Measurements from ENCODE around the gene PCYT2. TPM values are rescaled to one million over a fixed set of nuclear protein-coding genes. Genes with fewer than 3 reads are reported as not detected.

PCYT2 gene
- total and polyA plus RNA-seq, 9 of the 15 experiments (the other 6 are each of a cell fraction or from before 2014, with no cell fraction given), result 0.92 to 134 (median 82.5) TPM

DNA sequence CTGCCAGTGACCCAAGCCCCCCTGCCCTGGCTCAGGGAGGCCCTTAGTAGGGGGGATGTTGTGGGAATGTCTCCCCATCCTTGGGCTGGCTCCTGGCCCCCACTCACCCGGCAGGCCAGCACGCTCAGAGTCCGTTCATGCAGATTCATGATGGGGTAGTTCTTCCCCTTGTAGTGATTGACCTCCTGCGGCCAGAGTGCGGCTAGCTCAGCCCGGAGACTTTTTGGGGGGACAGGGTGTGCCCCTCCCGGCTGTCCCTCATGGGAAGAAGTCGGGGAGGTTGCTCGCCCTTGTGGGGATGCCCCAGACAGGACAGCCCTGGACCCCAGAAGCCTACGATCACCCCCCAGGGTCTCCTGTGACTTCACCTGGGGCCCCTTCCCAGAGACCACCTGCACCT lies 5.2 kb downstream of the PCYT2 start:
- Histone ChIP-seq H3K27me3 (ENCODE audit: control insufficient read depth in 2 of 2, insufficient read depth in 2 of 2, low read length in 2 of 2) (no peaks in the 10 kb centered on the region), H3K4me3 (no peak overlapping the region), H3K79me2 (ENCODE audit: control insufficient read depth, insufficient read depth, low read length) (peaks cover 21% of the 10 kb centered on the region), H3K4me2 (ENCODE audit: insufficient read depth, low read length) (no peak overlapping the region), H3K4me1 (replicated peaks in 1 of 2; ENCODE audit: control insufficient read depth in 2 of 2, insufficient read depth in 2 of 2, low read length in 2 of 2) (peaks cover 20 to 98% of the 10 kb centered on the region in 2 experiments), H4K20me1 (replicated peaks; ENCODE audit: control insufficient read depth, insufficient read depth, low read length) (no peaks in the 10 kb centered on the region; the same call in 1 of the 2 replicates), H3K9ac (ENCODE audit: insufficient read depth in 1 of 2, low read depth in 2 of 2, low read length in 2 of 2) (peak overlapping the region in 1 of 2 experiments; percentile 43; a peak in 1 of 4 replicates), H3K9me3 (replicated peaks; ENCODE audit: control insufficient read depth, insufficient read depth, low read depth, low read length) (no peaks in the 10 kb centered on the region), H3K27ac (ENCODE audit: extremely low read depth, low read depth, low read length) (no peak overlapping the region), H3K36me3 (ENCODE audit: control insufficient read depth, insufficient read depth, low read length) (peaks cover 67% of the 10 kb centered on the region; the same call in 2 of the 3 replicates), H3K9me1 (ENCODE audit: control insufficient read depth, insufficient read depth, low read length) (peaks cover 3% of the 10 kb centered on the region), H2AFZ (ENCODE audit: low read depth, low read length) (no peak overlapping the region)
- in situ Hi-C loops (cut with MboI), result no loop called here
- intact Hi-C loops (cut with micrococcal nuclease), result no loop called here
- FAIRE-seq (no peak), ATAC-seq (no peak), DNase-seq (ENCODE audit: extremely low read depth in 1 of 4, low spot score in 3 of 4) (no peak)
- CTCF ChIA-PET (ENCODE audit: low intra/inter-chr PET ratio), result no interaction called here
- POLR2A ChIA-PET, result interaction anchor here (0.5 to 1.3 kb wide), 2 partner anchors 13 to 37 kb away, joined by 3 read pairs; no protein-coding TSS in a partner anchor
- BruUV-seq (replicated peaks), result no TSS peak
- TF ChIP-seq RBFOX2 (IDR thresholded peaks at IDR 0.05; ENCODE audit: low read depth, low read length) (peak; percentile 20; the same call in 1 of the 2 replicates), ZNF121 (CRISPR knock-in tag; conservative IDR thresholded peaks at IDR 0.05) (no peak), SMC3 (conservative IDR thresholded peaks at IDR 0.05; ENCODE audit: insufficient read depth, low read depth, low read length) (no peak), MBD2 (IDR thresholded peaks at IDR 0.05; ENCODE audit: borderline replicate concordance, low read depth) (no peak), MTF1 (CRISPR knock-in tag; IDR thresholded peaks at IDR 0.05; ENCODE audit: borderline replicate concordance) (no peak)
- TF ChIP-seq, protein P1, sequence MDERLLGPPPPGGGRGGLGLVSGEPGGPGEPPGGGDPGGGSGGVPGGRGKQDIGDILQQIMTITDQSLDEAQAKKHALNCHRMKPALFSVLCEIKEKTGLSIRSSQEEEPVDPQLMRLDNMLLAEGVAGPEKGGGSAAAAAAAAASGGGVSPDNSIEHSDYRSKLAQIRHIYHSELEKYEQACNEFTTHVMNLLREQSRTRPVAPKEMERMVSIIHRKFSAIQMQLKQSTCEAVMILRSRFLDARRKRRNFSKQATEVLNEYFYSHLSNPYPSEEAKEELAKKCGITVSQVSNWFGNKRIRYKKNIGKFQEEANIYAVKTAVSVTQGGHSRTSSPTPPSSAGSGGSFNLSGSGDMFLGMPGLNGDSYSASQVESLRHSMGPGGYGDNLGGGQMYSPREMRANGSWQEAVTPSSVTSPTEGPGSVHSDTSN (CRISPR knock-in tag; IDR thresholded peaks at IDR 0.05; ENCODE audit: low read depth), result no peak
- TF ChIP-seq, protein P1 (tag; conservative IDR thresholded peaks at IDR 0.05; ENCODE audit: low read depth), result no peak
- 93% methylated on average over 10 of the region's 10 CpGs for WGBS (ENCODE audit: insufficient coverage, low coverage, missing lambda C conversion rate)
